ENCODE data around the gene RTKN2.

Gene RTKN2

GRCh38 chr10:62189131-62189530 lies 79.5 kb downstream of the RTKN2 start:
- DNase-seq (ENCODE audit: low read depth in 2 of 2) = no peak
- TF ChIP-seq, protein P1, sequence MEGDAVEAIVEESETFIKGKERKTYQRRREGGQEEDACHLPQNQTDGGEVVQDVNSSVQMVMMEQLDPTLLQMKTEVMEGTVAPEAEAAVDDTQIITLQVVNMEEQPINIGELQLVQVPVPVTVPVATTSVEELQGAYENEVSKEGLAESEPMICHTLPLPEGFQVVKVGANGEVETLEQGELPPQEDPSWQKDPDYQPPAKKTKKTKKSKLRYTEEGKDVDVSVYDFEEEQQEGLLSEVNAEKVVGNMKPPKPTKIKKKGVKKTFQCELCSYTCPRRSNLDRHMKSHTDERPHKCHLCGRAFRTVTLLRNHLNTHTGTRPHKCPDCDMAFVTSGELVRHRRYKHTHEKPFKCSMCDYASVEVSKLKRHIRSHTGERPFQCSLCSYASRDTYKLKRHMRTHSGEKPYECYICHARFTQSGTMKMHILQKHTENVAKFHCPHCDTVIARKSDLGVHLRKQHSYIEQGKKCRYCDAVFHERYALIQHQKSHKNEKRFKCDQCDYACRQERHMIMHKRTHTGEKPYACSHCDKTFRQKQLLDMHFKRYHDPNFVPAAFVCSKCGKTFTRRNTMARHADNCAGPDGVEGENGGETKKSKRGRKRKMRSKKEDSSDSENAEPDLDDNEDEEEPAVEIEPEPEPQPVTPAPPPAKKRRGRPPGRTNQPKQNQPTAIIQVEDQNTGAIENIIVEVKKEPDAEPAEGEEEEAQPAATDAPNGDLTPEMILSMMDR (IDR thresholded peaks at IDR 0.05; ENCODE audit: low read depth, low read length) = no peak
- no peak overlapping the region for H3K4me3 ChIP-seq (replicated peaks in 1 of 2; ENCODE audit: low read depth in 2 of 2, low read length in 2 of 2)

- TF ChIP-seq, protein P1 (IDR thresholded peaks at IDR 0.05; ENCODE audit: low read depth, low read length) = no peak
- no peak overlapping the region for H3K4me3 ChIP-seq (replicated peaks in 1 of 2; ENCODE audit: low read depth in 2 of 2, low read length in 2 of 2)
- DNase-seq (ENCODE audit: low read depth in 2 of 2) = no peak
Observed at GRCh38 chr10:62188021-62188616, 80.5 kb downstream of the RTKN2 start.

- DNase-seq (ENCODE audit: low read depth in 2 of 2) = peak; percentile 48 to 63
- TF ChIP-seq, protein P1 (IDR thresholded peaks at IDR 0.05; ENCODE audit: low read depth, low read length) = no peak
Observed at GRCh38 chr10:62186999-62187675, 81.5 kb downstream of the RTKN2 start.

DNA sequence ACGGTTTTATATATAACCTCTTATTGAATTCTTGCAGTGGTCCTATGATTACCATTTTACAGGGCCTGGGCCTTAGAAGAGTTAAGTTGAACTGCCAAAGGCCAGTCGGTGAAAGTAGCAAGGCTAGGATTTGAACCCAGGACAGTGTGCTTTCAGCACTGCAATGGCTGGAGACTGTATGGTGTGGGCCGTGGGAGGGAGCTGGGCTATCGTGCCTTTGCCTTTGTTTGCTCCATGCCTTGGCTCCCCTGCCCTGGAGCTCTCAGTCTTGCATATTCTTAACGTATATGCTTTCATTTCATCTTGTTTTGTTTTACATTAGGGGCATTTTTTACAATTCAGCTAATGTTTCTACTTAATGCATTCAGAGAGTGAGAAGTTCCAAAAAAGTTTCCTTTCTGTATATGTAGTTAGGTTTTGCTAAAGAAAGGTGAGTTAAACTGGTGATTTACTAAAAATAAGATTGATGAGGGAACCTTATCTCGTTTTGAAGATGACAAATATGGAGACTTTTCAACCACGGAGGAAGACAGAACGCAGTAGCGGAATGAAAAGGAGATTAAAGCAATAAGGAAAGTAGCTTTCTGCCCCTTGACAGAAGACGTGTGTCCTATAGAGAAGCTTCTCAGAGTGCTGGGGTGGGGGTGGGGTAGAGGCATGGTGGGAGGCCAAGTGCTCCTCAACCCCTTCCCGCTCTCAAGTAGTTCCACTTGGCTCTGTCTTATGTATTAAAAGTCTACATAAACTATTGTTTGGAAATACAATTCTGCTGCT lies 82.5 kb downstream of the RTKN2 start:
- TF ChIP-seq, protein P1 (IDR thresholded peaks at IDR 0.05; ENCODE audit: low read depth, low read length) = no peak
- DNase-seq (ENCODE audit: low read depth in 2 of 2) = no peak
- no peak overlapping the region for H3K4me3 ChIP-seq (replicated peaks in 1 of 2; ENCODE audit: low read depth in 2 of 2, low read length in 2 of 2)

More at GRCh38 chr10:62186999-62187675, 81.5 kb downstream of the RTKN2 start:
- H3K4me3 ChIP-seq (replicated peaks in 1 of 2; ENCODE audit: low read depth in 2 of 2, low read length in 2 of 2) = no peak overlapping the region

- DNase-seq (ENCODE audit: low read depth in 2 of 2) = no peak
- TF ChIP-seq, protein P1 (IDR thresholded peaks at IDR 0.05; ENCODE audit: low read depth, low read length) = no peak
Observed at GRCh38 chr10:62183857-62184795, 84.5 kb downstream of the RTKN2 start.

DNA sequence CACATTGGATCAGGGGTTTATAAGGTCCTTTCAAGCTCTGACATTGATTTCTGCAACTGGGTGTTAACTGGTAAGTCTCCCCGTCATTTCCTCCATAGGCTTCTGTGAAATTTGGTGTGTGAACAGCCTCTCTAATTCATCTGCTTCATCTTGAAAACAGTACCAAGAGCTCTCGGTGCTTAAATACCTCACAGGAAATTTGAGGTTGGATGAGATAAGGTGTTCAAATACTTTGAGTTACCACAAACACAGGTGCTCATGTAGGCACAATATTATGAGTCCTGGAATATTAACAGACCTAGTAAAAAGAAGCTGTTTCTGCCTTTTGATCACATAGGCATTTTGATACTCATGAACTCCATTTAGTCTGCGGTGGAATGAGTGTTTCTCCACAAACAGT lies 85.2 kb downstream of the RTKN2 start:
- TF ChIP-seq, protein P1 (IDR thresholded peaks at IDR 0.05; ENCODE audit: low read depth, low read length) = no peak
- DNase-seq (ENCODE audit: low read depth in 2 of 2) = no peak
- H3K4me3 ChIP-seq (replicated peaks in 1 of 2; ENCODE audit: low read depth in 2 of 2, low read length in 2 of 2) = no peak overlapping the region

More at GRCh38 chr10:62183857-62184795, 84.5 kb downstream of the RTKN2 start:
- H3K4me3 ChIP-seq (replicated peaks in 1 of 2; ENCODE audit: low read depth in 2 of 2, low read length in 2 of 2) = no peak overlapping the region
